GM12892 (cell line): ENCODE measurements around the gene U2AF2.

Experiments
- DNase-seq: peaks from one replicate; pipeline ENCODE4 v3.0.0; 2011; ENCODE audit not compliant: insufficient read length
- FAIRE-seq: peaks from 2 replicates; lab custom pipeline; 2011; peaks lifted over from hg19 to GRCh38; lab: Jason Lieb, UNC
- POLR2A ChIP-seq: IDR thresholded peaks from 2 replicates; pipeline ENCODE4 v1.6.1; 2011; ENCODE audit warnings: low read depth, low read length, control low read depth
- POLR2AphosphoS5 ChIP-seq: IDR thresholded peaks from 2 replicates; pipeline ENCODE4 v1.6.1; 2011; ENCODE audit warnings: low read depth, low read length, control low read depth
- TAF1 ChIP-seq: IDR thresholded peaks from 2 replicates; pipeline ENCODE4 v1.6.1; 2011; ENCODE audit warnings: low read depth, mild to moderate bottlenecking, control low read depth, low read length, borderline replicate concordance

The U2AF2 gene

GRCh38 chr19:55653651-55654322, 1.0 kb upstream of the U2AF2 start:
- peak; percentile 99 for FAIRE-seq
- TF ChIP-seq POLR2AphosphoS5, result peak; percentile 77
- 0 out of 2 replicates have a peak, but pooled peaks have one; percentile 3 for TF ChIP-seq TAF1
- TF ChIP-seq POLR2A, result peak; percentile 73
- peak; percentile 94 for DNase-seq

DNA sequence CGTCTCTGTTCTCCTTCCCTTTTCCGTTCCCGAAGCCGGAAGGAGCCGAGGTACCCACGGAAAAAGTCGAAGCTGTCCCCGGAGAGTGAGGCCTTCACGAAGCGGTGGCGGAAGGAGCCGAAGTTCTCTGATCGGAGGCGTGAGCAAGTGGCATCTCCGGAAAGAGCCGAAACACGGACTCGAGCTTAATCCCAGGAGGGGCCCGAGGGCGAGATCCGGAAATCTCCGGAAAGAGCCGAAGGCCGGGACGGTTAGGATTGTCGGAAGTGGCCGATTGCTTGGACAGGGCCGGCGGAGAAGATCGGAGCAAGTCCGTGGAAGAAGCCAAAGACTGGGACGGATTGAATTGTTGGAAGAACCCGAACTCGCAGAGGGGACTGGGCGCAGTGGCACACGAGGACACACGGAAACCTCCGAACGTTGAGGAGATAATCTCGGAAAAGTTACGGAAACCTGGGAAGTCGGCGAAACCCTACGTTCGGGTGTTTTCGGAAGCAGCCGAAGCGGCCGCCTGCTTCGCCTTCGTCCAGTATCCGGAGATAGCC, 440 bp upstream of the U2AF2 start:
- TF ChIP-seq POLR2A (no peak), TAF1 (no peak), POLR2AphosphoS5 (no peak)
- no peak for FAIRE-seq
- DNase-seq, result peak; percentile 75

- FAIRE-seq (no peak), DNase-seq (no peak)
- TF ChIP-seq TAF1, result 0 out of 2 replicates have a peak, but pooled peaks have one; percentile 53
- TF ChIP-seq POLR2A, result no peak
- TF ChIP-seq POLR2AphosphoS5, result no peak
Measured at GRCh38 chr19:55655648-55656040, 809 bp downstream of the U2AF2 start.

DNA sequence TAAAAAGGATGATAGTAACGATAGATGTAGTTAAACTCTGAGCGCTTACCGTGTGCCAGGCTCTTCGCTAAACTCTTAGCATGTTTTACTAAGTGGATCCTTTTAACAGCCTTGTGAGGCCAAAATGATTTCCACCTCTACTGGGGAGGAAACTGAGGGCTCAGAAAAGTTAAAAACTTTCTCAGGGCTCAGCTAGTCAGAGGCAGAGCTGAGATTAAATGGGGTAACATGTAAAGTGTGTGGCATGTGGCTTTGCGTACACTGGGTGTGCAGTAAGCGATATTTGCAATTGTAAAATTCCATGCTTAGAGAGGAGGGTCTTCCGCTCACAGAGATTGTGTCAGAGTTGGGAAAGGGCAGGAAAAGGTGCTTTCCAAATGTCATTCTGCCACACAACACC, 1.7 kb downstream of the U2AF2 start:
- DNase-seq (no peak), FAIRE-seq (peak; percentile 74)
- TF ChIP-seq TAF1, result no peak
- TF ChIP-seq POLR2A, result no peak
- no peak for TF ChIP-seq POLR2AphosphoS5

GRCh38 chr19:55656988-55657747, 2.3 kb downstream of the U2AF2 start:
- DNase-seq (no peak), FAIRE-seq (peak; percentile 79)
- TF ChIP-seq POLR2AphosphoS5 (no peak), POLR2A (no peak; the same call in 1 of the 2 replicates), TAF1 (no peak)

- no peak for TF ChIP-seq POLR2A
- TF ChIP-seq POLR2AphosphoS5, result no peak
- TF ChIP-seq TAF1, result no peak
- DNase-seq (no peak), FAIRE-seq (no peak)
Measured at GRCh38 chr19:55658846-55659459, 4.1 kb downstream of the U2AF2 start.

GRCh38 chr19:55659822-55660221, 5.0 kb downstream of the U2AF2 start:
- no peak for DNase-seq
- TF ChIP-seq TAF1 (no peak), POLR2AphosphoS5 (no peak), POLR2A (no peak)
- no peak for FAIRE-seq

DNA sequence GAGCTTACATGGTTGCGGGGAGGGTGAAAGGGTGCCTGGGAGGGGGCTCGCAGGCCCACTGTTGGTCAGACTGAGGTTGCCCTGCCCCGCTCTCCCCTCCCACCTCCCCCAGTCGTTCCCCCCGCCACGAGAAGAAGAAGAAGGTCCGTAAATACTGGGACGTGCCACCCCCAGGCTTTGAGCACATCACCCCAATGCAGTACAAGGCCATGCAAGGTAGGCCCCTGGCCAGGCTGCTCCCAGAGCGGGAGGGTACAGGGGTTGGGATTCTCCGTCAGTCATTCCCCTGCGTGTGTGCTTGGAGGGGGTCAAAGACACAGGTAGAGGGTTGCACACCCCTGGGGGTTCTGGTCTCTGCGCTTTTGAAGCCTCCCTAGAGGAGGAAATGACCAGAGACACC, 5.6 kb downstream of the U2AF2 start:
- FAIRE-seq (no peak), DNase-seq (no peak)
- no peak for TF ChIP-seq POLR2AphosphoS5
- no peak for TF ChIP-seq POLR2A
- TF ChIP-seq TAF1, result no peak

GRCh38 chr19:55660991-55661390, 6.2 kb downstream of the U2AF2 start:
- FAIRE-seq (no peak), DNase-seq (no peak)
- TF ChIP-seq TAF1, result no peak
- no peak for TF ChIP-seq POLR2AphosphoS5
- no peak for TF ChIP-seq POLR2A

GRCh38 chr19:55661826-55662225, 7.0 kb downstream of the U2AF2 start:
- FAIRE-seq, result no peak

GRCh38 chr19:55663846-55664536, 9.2 kb downstream of the U2AF2 start:
- TF ChIP-seq POLR2A, result no peak; the same call in 1 of the 2 replicates
- TF ChIP-seq TAF1, result no peak
- TF ChIP-seq POLR2AphosphoS5, result no peak; the same call in 1 of the 2 replicates
- FAIRE-seq, result no peak
- DNase-seq, result no peak

More at GRCh38 chr19:55661826-55662225, 7.0 kb downstream of the U2AF2 start:
- DNase-seq, result no peak
- TF ChIP-seq POLR2AphosphoS5 (no peak), TAF1 (no peak), POLR2A (no peak)
